HUES48 (cell line): ENCODE results near the gene CIDEC.
A peak's percentile ranks its signal among the peaks of the same experiment; 100 is the strongest.
"Not testable (repeated sequence)": the region's sequence is repeated elsewhere in the genome, so short reads cannot be mapped to it uniquely, and the experiment has no call there.

Experiments used
- H3K27ac ChIP-seq: one replicate; pipeline ENCODE4 v1.7.0; 2013; ENCODE audit warnings: low read depth, low read length, inconsistent platforms
- H3K27me3 ChIP-seq: 2 replicates; pipeline ENCODE4 v1.6.1; 2013; ENCODE audit warnings: mild to moderate bottlenecking, low read length; ENCODE audit not compliant: control insufficient read depth, insufficient read depth
- H3K36me3 ChIP-seq: 2 replicates; pipeline ENCODE4 v1.6.1; 2013; ENCODE audit warnings: low read length; ENCODE audit not compliant: control insufficient read depth, insufficient read depth
- H3K4me1 ChIP-seq: 2 replicates; pipeline ENCODE4 v1.6.1; 2013; ENCODE audit warnings: mild to moderate bottlenecking, low read length; ENCODE audit not compliant: control insufficient read depth, insufficient read depth
- H3K4me3 ChIP-seq: 2 replicates; pipeline ENCODE4 v1.5.1; 2013; ENCODE audit warnings: mild to moderate bottlenecking, low read depth, low read length
- H3K9ac ChIP-seq: 2 replicates; pipeline ENCODE4 v1.6.1; 2013; ENCODE audit warnings: mild to moderate bottlenecking, low read depth, low read length, moderate library complexity
- H3K9me3 ChIP-seq: 2 replicates; pipeline ENCODE4 v1.6.1; 2013; ENCODE audit warnings: low read length; ENCODE audit not compliant: control insufficient read depth, insufficient read depth

Gene CIDEC

GRCh38 chr3:9859530-9860025, 20.5 kb downstream of the CIDEC start:
- no peaks in the 10 kb centered on the region for H3K9me3 ChIP-seq
- peaks cover 3% of the 10 kb centered on the region for H3K4me1 ChIP-seq
- H3K36me3 ChIP-seq: no peaks in the 10 kb centered on the region
- no peak overlapping the region for H3K27ac ChIP-seq
- H3K27me3 ChIP-seq: peaks cover 18% of the 10 kb centered on the region
- no peak overlapping the region for H3K9ac ChIP-seq
- no peak overlapping the region for H3K4me3 ChIP-seq

- Histone ChIP-seq H3K4me3 (no peak overlapping the region), H3K9ac (no peak overlapping the region), H3K4me1 (no peaks in the 10 kb centered on the region)
These were observed 24.5 kb downstream of the CIDEC start for GRCh38 chr3:9855594-9855993.

GRCh38 chr3:9854291-9854940, 25.6 kb downstream of the CIDEC start:
- H3K4me3 ChIP-seq, H3K27me3 ChIP-seq, H3K9me3 ChIP-seq, H3K27ac ChIP-seq, H3K9ac ChIP-seq, H3K4me1 ChIP-seq, H3K36me3 ChIP-seq: not testable (repeated sequence)

More at GRCh38 chr3:9855594-9855993, 24.5 kb downstream of the CIDEC start:
- H3K36me3 ChIP-seq: no peaks in the 10 kb centered on the region
- H3K9me3 ChIP-seq: no peaks in the 10 kb centered on the region
- no peaks in the 10 kb centered on the region for H3K27me3 ChIP-seq
- no peak overlapping the region for H3K27ac ChIP-seq

GRCh38 chr3:9852528-9852927, 27.5 kb downstream of the CIDEC start:
- H3K9ac ChIP-seq: no peak overlapping the region
- H3K36me3 ChIP-seq: no peaks in the 10 kb centered on the region
- H3K27me3 ChIP-seq: no peaks in the 10 kb centered on the region
- no peak overlapping the region for H3K27ac ChIP-seq
- no peak overlapping the region for H3K4me3 ChIP-seq
- H3K4me1 ChIP-seq: no peaks in the 10 kb centered on the region
- no peaks in the 10 kb centered on the region for H3K9me3 ChIP-seq

- H3K27ac ChIP-seq, H3K9ac ChIP-seq: not testable (repeated sequence)
These were observed 28.1 kb downstream of the CIDEC start for GRCh38 chr3:9851926-9852325.

GRCh38 chr3:9851383-9851782, 28.7 kb downstream of the CIDEC start:
- H3K9me3 ChIP-seq, H3K27me3 ChIP-seq, H3K36me3 ChIP-seq, H3K9ac ChIP-seq, H3K4me3 ChIP-seq, H3K27ac ChIP-seq, H3K4me1 ChIP-seq: not testable (repeated sequence)

More at GRCh38 chr3:9851926-9852325, 28.1 kb downstream of the CIDEC start:
- not testable (repeated sequence) for H3K4me3 ChIP-seq, H3K9me3 ChIP-seq, H3K4me1 ChIP-seq, H3K27me3 ChIP-seq, H3K36me3 ChIP-seq

GRCh38 chr3:9848860-9849259, 31.2 kb downstream of the CIDEC start:
- H3K4me1 ChIP-seq, H3K4me3 ChIP-seq, H3K27ac ChIP-seq, H3K9me3 ChIP-seq, H3K27me3 ChIP-seq, H3K9ac ChIP-seq, H3K36me3 ChIP-seq: not testable (repeated sequence)

- H3K9ac ChIP-seq, H3K4me3 ChIP-seq, H3K27me3 ChIP-seq, H3K9me3 ChIP-seq, H3K27ac ChIP-seq, H3K36me3 ChIP-seq, H3K4me1 ChIP-seq: not testable (repeated sequence)
These were observed 32.2 kb downstream of the CIDEC start for GRCh38 chr3:9847870-9848269.

- no peak overlapping the region for H3K27ac ChIP-seq
- H3K27me3 ChIP-seq: no peaks in the 10 kb centered on the region
- no peaks in the 10 kb centered on the region for H3K9me3 ChIP-seq
- H3K4me1 ChIP-seq: peaks cover 4% of the 10 kb centered on the region; the same call in 1 of the 2 replicates
- peaks cover 4% of the 10 kb centered on the region for H3K36me3 ChIP-seq
- no peak overlapping the region for H3K9ac ChIP-seq
- H3K4me3 ChIP-seq: no peak overlapping the region
These were observed 33.0 kb downstream of the CIDEC start for GRCh38 chr3:9846931-9847488.

- Histone ChIP-seq H3K4me3 (no peak overlapping the region), H3K27ac (no peak overlapping the region), H3K4me1 (peaks cover 4% of the 10 kb centered on the region; the same call in 1 of the 2 replicates), H3K9me3 (no peaks in the 10 kb centered on the region), H3K27me3 (no peaks in the 10 kb centered on the region), H3K36me3 (peaks cover 12% of the 10 kb centered on the region), H3K9ac (no peak overlapping the region)
These were observed 33.8 kb downstream of the CIDEC start for GRCh38 chr3:9846231-9846630.

GRCh38 chr3:9843715-9844438, 36.2 kb downstream of the CIDEC start, which contains the start of gene RPUSD3:
Gene RPUSD3, minus strand, starts transcription at chr3:9844008. Its CDS starts 18 bp downstream, at chr3:9843990.
- H3K9me3 ChIP-seq: no peaks in the 10 kb centered on the region
- H3K4me1 ChIP-seq: peaks cover 4% of the 10 kb centered on the region; the same call in 1 of the 2 replicates
- H3K9ac ChIP-seq: peak within 1 kb of the TSS; percentile 60
- H3K27me3 ChIP-seq: no peaks in the 10 kb centered on the region
- H3K36me3 ChIP-seq: peaks cover 32% of the 10 kb centered on the region
- peak within 1 kb of the TSS; percentile 78 for H3K4me3 ChIP-seq
- peak within 1 kb of the TSS; percentile 83 for H3K27ac ChIP-seq
